Neutrophil (primary cell): ENCODE results near the gene PGP.

Source experiments
- H3K27ac ChIP-seq: fragments of 200-600 bp; sonication (generic); 2 replicates; pipeline ENCODE4 v1.5.1; 2016; ENCODE audit warnings: mild to moderate bottlenecking, moderate library complexity
- H3K27me3 ChIP-seq: fragments of 200-600 bp; sonication (generic); 2 replicates; pipeline ENCODE4 v1.6.0; 2016; ENCODE audit warnings: mild to moderate bottlenecking
- H3K36me3 ChIP-seq: fragments of 200-600 bp; sonication (generic); 2 replicates; pipeline ENCODE4 v1.5.1; 2017
- H3K4me1 ChIP-seq, 2 experiments: fragments of 200-600 bp in 1 of 2; sonication (generic) in 1 of 2; 1 replicate in 1 of 2; 2 replicates in 1 of 2; pipeline versions ENCODE4 v1.5.1 to v1.6.1; 2013 to 2016; ENCODE audit warnings: low read depth in 1 of 2, low read length in 1 of 2, mild to moderate bottlenecking in 1 of 2, moderate library complexity in 1 of 2; ENCODE audit not compliant: control insufficient read depth in 1 of 2, insufficient read depth in 1 of 2
- H3K4me3 ChIP-seq, 2 experiments: fragments of 200-600 bp in 1 of 2; sonication (generic) in 1 of 2; 1 replicate in 1 of 2; 2 replicates in 1 of 2; pipeline ENCODE4 v1.5.1; 2013 to 2016; ENCODE audit warnings: low read depth in 1 of 2, low read length in 1 of 2, mild to moderate bottlenecking in 1 of 2, moderate library complexity in 1 of 2
- H3K9me3 ChIP-seq: fragments of 200-600 bp; sonication (generic); 2 replicates; pipeline ENCODE4 v1.5.1; 2016
- CTCF ChIP-seq: fragments of 200-600 bp; sonication (generic); IDR thresholded peaks from 2 replicates; pipeline ENCODE4 v1.5.1; 2016; ENCODE audit warnings: antibody characterized with exemption

Gene PGP

GRCh38 chr16:2170587-2171435 lies 43.8 kb downstream of the PGP start:
- no peak overlapping the region for H3K27ac ChIP-seq
- H3K9me3 ChIP-seq = no peaks in the 10 kb centered on the region
- peaks cover 98% of the 10 kb centered on the region for H3K36me3 ChIP-seq
- no peak for TF ChIP-seq CTCF
- no peaks in the 10 kb centered on the region for H3K4me1 ChIP-seq
- H3K4me3 ChIP-seq = no peak overlapping the region
- no peaks in the 10 kb centered on the region for H3K27me3 ChIP-seq

DNA sequence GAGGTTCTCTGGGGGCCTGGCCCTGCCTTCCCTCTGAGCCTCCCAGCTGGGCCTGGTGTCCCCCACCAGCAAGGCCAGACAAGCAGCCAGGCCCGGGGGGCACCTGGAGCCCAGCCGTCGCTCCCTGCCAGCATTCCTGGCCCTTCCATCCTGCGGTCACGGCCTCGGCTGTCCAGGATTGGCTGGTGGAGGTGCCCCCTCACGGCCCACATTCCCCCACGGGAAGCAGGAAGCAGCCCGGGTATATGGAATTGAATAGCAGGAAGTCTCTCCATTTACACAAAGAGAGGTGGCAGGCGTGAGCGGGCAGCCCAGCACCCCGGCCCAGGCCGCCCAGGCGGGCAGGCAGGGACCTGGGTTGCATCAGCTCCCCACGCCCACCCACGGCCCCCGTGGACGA lies 44.6 kb downstream of the PGP start:
- Histone ChIP-seq H3K4me3 (no peak overlapping the region), H3K27ac (no peak overlapping the region), H3K4me1 (no peaks in the 10 kb centered on the region), H3K27me3 (no peaks in the 10 kb centered on the region), H3K9me3 (no peaks in the 10 kb centered on the region), H3K36me3 (peaks cover 95% of the 10 kb centered on the region)
- TF ChIP-seq CTCF = no peak

DNA sequence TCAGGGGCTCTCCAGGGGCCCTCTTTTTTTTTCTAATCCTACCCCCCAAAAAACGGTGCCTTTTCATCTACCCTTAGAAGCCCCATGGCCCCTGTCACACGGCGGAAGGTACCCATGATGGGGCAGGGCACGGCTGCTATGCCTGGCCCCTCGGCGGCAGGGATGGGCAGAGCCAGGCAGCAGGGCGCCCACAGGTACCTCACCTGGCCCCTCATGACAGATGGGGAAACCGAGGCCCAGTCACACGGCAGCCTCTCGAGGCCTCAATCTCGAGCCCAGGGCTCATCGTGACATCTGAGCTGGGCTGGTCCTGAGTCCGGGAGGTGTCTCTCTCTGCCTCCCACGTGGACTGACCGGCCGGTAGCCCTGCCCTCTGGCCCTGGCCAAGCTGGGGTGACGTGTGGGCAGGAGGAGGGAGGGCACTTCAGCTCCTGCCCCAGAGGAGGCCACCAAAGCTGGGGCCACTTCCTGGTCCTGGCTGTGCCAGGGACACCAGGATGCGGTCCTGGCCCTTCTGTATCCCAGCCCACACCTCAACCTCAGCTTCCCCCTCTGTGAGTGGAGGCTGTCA lies 47.5 kb downstream of the PGP start:
- H3K4me3 ChIP-seq = no peak overlapping the region
- no peak overlapping the region for H3K27ac ChIP-seq
- no peak for TF ChIP-seq CTCF
- H3K27me3 ChIP-seq = no peaks in the 10 kb centered on the region
- H3K4me1 ChIP-seq = no peaks in the 10 kb centered on the region
- no peaks in the 10 kb centered on the region for H3K9me3 ChIP-seq
- peaks cover 68% of the 10 kb centered on the region for H3K36me3 ChIP-seq

GRCh38 chr16:2166263-2167067 lies 48.2 kb downstream of the PGP start:
- Histone ChIP-seq H3K4me3 (no peak overlapping the region), H3K27me3 (no peaks in the 10 kb centered on the region), H3K36me3 (peaks cover 61% of the 10 kb centered on the region), H3K4me1 (no peaks in the 10 kb centered on the region), H3K9me3 (no peaks in the 10 kb centered on the region), H3K27ac (no peak overlapping the region)
- no peak for TF ChIP-seq CTCF

DNA sequence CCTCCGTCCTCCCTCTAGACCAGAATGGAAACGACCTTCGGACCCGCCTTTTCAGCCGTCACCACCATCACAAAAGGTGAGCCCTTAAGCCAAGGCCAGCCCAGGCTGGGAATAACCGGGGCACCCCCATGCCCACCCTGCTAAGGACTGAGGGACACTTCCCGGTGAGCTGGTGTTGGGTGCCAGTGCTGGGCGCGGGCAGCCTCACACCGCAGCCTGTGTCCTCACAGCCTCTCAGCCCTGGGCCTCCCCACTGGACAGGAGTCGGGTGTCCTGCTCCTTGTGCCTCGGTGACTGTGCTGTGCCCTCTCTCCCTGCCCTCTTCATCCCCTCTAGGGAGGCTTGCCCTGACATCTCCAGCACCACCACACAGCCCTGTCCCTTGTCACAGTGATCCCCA lies 48.8 kb downstream of the PGP start:
- no peak overlapping the region for H3K4me3 ChIP-seq
- H3K9me3 ChIP-seq = no peaks in the 10 kb centered on the region
- no peak for TF ChIP-seq CTCF
- H3K4me1 ChIP-seq = no peaks in the 10 kb centered on the region
- H3K27ac ChIP-seq = no peak overlapping the region
- H3K27me3 ChIP-seq = no peaks in the 10 kb centered on the region
- peaks cover 55% of the 10 kb centered on the region for H3K36me3 ChIP-seq
